Ovary (tissue), 9 donors: ENCODE measurements around the gene VPS16. TPM values are rescaled to one million over a fixed set of nuclear protein-coding genes. Genes with fewer than 3 reads are reported as not detected.

Experiments
- DNase-seq, 5 donors: peaks; one replicate each; pipeline ENCODE4 v3.0.0-alpha.2; 2019 to 2020
- H3K27ac ChIP-seq, 2 donors: fragments of 200-600 bp; one replicate each; pipeline versions ENCODE4 v1.5.1 to v1.8.0; 2019 to 2022
- H3K27me3 ChIP-seq: fragments of 200-600 bp; one replicate; pipeline ENCODE4 v1.8.0; 2022
- H3K36me3 ChIP-seq: fragments of 200-600 bp; sonication (generic); one replicate; pipeline ENCODE4 v1.5.1; 2019
- H3K4me1 ChIP-seq: one replicate; pipeline ENCODE4 v1.8.1; 2013; ENCODE audit warnings: mild to moderate bottlenecking, moderate library complexity; ENCODE audit not compliant: insufficient read depth
- H3K4me3 ChIP-seq: fragments of 200-600 bp; sonication (generic); one replicate; pipeline ENCODE4 v1.5.1; 2017
- H3K9me3 ChIP-seq, 2 donors: fragments of 200-600 bp in 1 of 2; sonication (generic) in 1 of 2; one replicate each; pipeline versions ENCODE4 v1.5.1 to v1.8.1; 2013 to 2019; ENCODE audit warnings: mild to moderate bottlenecking in 1 of 2, moderate library complexity in 1 of 2
- EP300 ChIP-seq: sonication (generic); formaldehyde crosslinking; IDR thresholded peaks from one replicate; pipeline ENCODE4 v1.6.1; 2017; ENCODE audit warnings: antibody characterized with exemption
- POLR2A ChIP-seq: fragments of 450-650 bp; IDR thresholded peaks from one replicate; pipeline ENCODE4 v1.6.1; 2017; ENCODE audit warnings: antibody characterized with exemption, mild to moderate bottlenecking, moderate library complexity
- WGBS, 3 donors: extraction: QIAGEN DNeasy Blood & Tissue Kit in 1 of 3; methylation state at CpG; one replicate each; pipeline versions ENCODE4 v1.1.5 to v1.1.7; 2013 to 2017; 5-methylcytosine and 5-hydroxymethylcytosine counted together
- intact Hi-C, 4 donors: fragments of 100-400 bp; cut with DNase I; formaldehyde crosslinking; loops; one replicate each; pipeline versions ENCODE4 v1.11.0 to v1.15.1; 2022 to 2023
- polyA plus RNA-seq, 2 donors: library from polyadenylated mRNA; stranded (reverse); fragments of 200-250 nt in 1 of 2; fragments of 350-450 nt in 1 of 2; fragmentation: Illumina TruSeq in 1 of 2; extraction: RNeasy Lipid Tissue Mini Kit (QIAGEN cat#74804) in 1 of 2; gene quantifications; one replicate each; pipeline ENCODE4 v1.2.3, GENCODE V29; 2013 to 2014
- total RNA-seq, 7 donors: library from RNA; depleted of rRNA in 2 of 7; stranded (reverse); fragments of >200 nt in 2 of 7; fragmentation: NEBNext Ultra II Directional in 3 of 7; extraction: Animal tissue kit (Norgen Biotek cat#: 25700) in 3 of 7; gene quantifications; one replicate each; pipeline versions ENCODE4 v1.1.0 to v1.2.4, GENCODE V29; 2016 to 2023
- TF ChIP-seq, protein P1 (sequence below), 3 donors: fragments of 450-650 bp in 2 of 3; fragments of 200-600 bp in 1 of 3; IDR thresholded peaks; one replicate each; pipeline versions ENCODE4 v1.5.1 to v1.8.0; 2016 to 2022; ENCODE audit warnings: antibody characterized with exemption in 3 of 3, mild to moderate bottlenecking in 1 of 3
- donor health status: DM: no; HTN: no; CAD: no; lungs with moderate emphysema.
- donor health status: DM: no; HTN: no; CAD: no.
- donor health status: Bipolar disorder and iron deficiency.
- donor health status: DM: yes; HTN: yes; CAD: no.
- donor health status: DM: no; HTN: no; CAD: no.
- donor health status: DM: yes; HTN: yes; CAD: no.

The VPS16 gene
- total and polyA plus RNA-seq, 9 donors, result 15.6 to 44.1 (median 31.0) TPM

DNA sequence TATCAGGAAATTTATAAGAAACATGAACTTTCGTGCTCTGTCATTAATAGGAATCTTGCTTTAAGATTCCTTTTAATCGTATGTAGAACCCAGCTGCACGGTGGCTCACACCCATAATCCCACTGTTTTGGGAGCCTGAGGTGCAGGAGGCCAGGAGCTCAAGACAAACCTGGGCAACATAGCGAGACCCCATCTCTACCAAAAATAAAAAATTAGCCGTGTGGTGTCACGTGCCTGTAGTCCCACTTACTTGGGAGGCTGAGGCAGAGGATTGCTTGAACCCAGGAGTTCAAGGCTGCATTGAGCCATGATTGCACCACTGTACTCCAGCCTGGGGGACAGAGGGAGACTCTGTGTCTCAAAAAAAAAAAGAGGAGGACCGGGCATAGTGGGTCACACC is 40.1 kb downstream of the VPS16 start:
- Histone ChIP-seq H3K27ac (no peak overlapping the region), H3K9me3 (no peaks in the 10 kb centered on the region), H3K36me3 (no peaks in the 10 kb centered on the region), H3K4me3 (no peak overlapping the region), H3K4me1 (peaks cover 5% of the 10 kb centered on the region), H3K27me3 (no peaks in the 10 kb centered on the region)
- DNase-seq, result no peak
- intact Hi-C loops, result no loop called here
- no peak for TF ChIP-seq EP300
- TF ChIP-seq, protein P1, sequence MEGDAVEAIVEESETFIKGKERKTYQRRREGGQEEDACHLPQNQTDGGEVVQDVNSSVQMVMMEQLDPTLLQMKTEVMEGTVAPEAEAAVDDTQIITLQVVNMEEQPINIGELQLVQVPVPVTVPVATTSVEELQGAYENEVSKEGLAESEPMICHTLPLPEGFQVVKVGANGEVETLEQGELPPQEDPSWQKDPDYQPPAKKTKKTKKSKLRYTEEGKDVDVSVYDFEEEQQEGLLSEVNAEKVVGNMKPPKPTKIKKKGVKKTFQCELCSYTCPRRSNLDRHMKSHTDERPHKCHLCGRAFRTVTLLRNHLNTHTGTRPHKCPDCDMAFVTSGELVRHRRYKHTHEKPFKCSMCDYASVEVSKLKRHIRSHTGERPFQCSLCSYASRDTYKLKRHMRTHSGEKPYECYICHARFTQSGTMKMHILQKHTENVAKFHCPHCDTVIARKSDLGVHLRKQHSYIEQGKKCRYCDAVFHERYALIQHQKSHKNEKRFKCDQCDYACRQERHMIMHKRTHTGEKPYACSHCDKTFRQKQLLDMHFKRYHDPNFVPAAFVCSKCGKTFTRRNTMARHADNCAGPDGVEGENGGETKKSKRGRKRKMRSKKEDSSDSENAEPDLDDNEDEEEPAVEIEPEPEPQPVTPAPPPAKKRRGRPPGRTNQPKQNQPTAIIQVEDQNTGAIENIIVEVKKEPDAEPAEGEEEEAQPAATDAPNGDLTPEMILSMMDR (IDR thresholded peaks at IDR 0.05), result no peak
- TF ChIP-seq POLR2A, result no peak
- WGBS, 3 donors, result 89 to 92% (median 92%) methylated on average over 7 of the region's 7 CpGs

DNA sequence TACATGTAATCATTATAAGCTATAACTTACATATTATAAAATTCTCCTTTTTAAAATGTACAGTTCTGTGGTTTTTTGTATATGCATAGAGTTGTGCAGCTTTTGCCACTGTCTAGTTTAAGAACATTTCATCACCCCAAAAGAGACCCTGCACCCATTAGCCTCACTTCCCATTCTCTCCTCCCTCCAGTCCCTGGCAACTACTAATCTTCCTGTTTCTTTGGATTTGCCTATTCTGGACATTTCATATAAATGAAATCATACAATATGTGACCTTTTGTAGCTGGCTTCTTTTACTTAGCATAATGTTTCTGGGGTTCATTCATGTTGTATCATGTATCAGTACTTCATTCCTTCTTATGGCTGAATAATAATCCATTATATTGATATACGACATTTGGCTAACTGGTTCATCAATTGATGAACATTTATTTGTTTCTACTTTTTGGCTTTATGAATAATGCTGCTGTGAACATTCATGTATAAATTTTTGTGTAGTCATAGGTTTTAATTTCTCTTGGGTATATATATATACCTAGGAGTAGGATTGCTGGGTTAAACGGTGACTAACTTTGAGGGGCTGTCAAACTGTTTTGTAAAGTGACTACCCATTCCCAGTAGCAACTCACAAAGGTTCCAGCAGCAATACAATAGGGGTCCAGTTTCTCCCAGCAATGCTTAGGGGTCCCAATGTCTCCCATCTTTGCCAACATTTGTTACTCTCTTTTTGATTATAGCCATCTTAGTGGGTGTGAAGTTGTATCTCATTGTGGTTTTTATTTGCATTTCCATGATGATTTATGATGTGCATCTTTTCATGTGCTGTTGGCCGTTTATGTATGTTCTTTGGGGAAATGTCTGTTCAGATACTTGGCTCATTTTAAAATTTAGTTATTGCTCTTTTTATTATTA is 43.4 kb downstream of the VPS16 start:
- Histone ChIP-seq H3K9me3 (no peaks in the 10 kb centered on the region), H3K4me3 (no peak overlapping the region), H3K4me1 (peaks cover 5% of the 10 kb centered on the region), H3K27ac (no peak overlapping the region), H3K36me3 (no peaks in the 10 kb centered on the region), H3K27me3 (no peaks in the 10 kb centered on the region)
- no peak for DNase-seq
- WGBS, 3 donors, result 75 to 81% (median 79%) methylated on average over 3 of the region's 3 CpGs
- no peak for TF ChIP-seq EP300
- TF ChIP-seq, protein P1 (IDR thresholded peaks at IDR 0.05), result no peak
- no peak for TF ChIP-seq POLR2A
- intact Hi-C loops, result no loop called here

DNA sequence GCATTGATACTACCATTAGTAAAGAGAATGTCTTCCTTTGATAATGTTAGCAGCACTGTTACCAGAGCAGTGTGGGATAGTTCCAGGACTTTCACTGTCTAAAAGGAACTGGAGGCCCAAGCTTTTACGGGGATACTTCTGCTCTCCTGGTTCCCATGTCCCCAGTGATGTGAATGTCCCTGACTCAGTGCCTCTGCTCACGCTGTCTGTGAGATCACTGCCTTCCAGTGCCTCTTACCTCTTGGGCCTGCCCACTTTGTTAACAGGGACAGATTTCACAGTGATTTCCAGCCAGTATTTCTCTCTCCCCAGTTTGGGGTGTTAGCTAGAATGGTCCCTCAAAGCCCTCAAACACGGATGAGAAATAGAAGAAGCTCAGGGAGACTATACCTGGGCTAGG is 47.2 kb downstream of the VPS16 start:
- TF ChIP-seq POLR2A (no peak), EP300 (no peak)
- TF ChIP-seq, protein P1 (IDR thresholded peaks at IDR 0.05), result no peak
- no peaks in the 10 kb centered on the region for H3K27me3 ChIP-seq

DNA sequence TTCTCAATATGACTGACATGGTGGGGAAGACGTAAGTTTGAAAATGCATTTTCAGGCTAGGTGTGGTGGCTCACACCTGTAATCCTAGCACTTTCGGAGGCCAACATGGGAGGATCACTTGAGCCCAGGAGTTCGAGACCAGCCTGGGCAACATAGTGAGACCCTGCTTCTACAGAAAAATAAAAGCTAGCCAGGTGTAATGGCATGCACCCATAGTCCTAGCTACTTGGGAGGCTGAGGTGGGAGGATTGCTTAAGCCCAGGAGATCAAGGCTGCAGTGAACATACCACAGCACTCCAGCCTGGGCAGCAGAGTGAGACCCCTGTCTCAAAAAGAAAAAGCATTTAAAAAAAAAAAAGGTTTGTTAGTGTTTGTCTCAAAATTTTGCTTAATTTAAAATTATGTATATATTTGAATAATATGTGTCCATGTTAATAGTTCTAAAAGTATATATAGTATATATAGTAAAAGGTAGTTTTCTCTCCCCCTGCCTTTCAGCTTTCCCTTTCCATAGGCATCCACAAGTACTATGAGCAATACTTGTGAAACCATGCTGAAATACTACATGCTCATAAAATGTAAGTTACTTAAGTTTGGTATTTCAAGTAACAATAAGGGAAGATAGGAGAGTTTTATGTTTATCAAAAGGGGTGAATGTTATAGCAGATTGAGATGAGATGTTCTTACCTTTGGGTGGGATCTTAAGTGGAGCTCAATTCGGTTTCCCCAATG is 47.8 kb downstream of the VPS16 start:
- H3K4me3 ChIP-seq, result no peak overlapping the region
- no peaks in the 10 kb centered on the region for H3K27me3 ChIP-seq
- TF ChIP-seq, protein P1 (IDR thresholded peaks at IDR 0.05), result no peak
- no peak for TF ChIP-seq EP300
- no peak for TF ChIP-seq POLR2A
- DNase-seq, result no peak
- H3K36me3 ChIP-seq, result no peaks in the 10 kb centered on the region
- H3K27ac ChIP-seq, result no peak overlapping the region
- H3K4me1 ChIP-seq, result peaks cover 3% of the 10 kb centered on the region
- intact Hi-C loops, result no loop called here
- no peaks in the 10 kb centered on the region for H3K9me3 ChIP-seq
- WGBS, 3 donors, result 90 to 94% (median 92%) methylated on average over 4 of the region's 4 CpGs

More for the DNA sequence above, 47.2 kb downstream of the VPS16 start:
- intact Hi-C loops, result no loop called here
- 86 to 95% (median 94%) methylated on average over 3 of the region's 3 CpGs for WGBS, 3 donors
- DNase-seq, result no peak
- Histone ChIP-seq H3K4me1 (peaks cover 3% of the 10 kb centered on the region), H3K4me3 (no peak overlapping the region), H3K36me3 (no peaks in the 10 kb centered on the region), H3K27ac (no peak overlapping the region), H3K9me3 (no peaks in the 10 kb centered on the region)
